Stomach (tissue), 4 donors: ENCODE data around the gene GRIA3.

Source experiments
- POLR2A ChIP-seq, 4 donors: fragments of 450-650 bp; IDR thresholded peaks; one replicate each; pipeline ENCODE4 v1.6.1; 2016; ENCODE audit warnings: antibody characterized with exemption in 4 of 4, control low read depth in 2 of 4, mild to moderate bottlenecking in 1 of 4, moderate library complexity in 1 of 4
- POLR2AphosphoS5 ChIP-seq, 3 donors: sonication (generic); formaldehyde crosslinking; IDR thresholded peaks; one replicate each; pipeline ENCODE4 v1.6.1; 2016; ENCODE audit warnings: antibody characterized with exemption in 3 of 3
- TF ChIP-seq, protein P1 (sequence below), 7 experiments: fragments of 450-650 bp in 4 of 7; fragments of 200-600 bp in 3 of 7; sonication (generic) in 3 of 7; IDR thresholded peaks; one replicate each; pipeline ENCODE4 v1.5.1; 2016 to 2019; ENCODE audit warnings: antibody characterized with exemption in 7 of 7, control low read depth in 2 of 7, mild to moderate bottlenecking in 1 of 7

DNA sequence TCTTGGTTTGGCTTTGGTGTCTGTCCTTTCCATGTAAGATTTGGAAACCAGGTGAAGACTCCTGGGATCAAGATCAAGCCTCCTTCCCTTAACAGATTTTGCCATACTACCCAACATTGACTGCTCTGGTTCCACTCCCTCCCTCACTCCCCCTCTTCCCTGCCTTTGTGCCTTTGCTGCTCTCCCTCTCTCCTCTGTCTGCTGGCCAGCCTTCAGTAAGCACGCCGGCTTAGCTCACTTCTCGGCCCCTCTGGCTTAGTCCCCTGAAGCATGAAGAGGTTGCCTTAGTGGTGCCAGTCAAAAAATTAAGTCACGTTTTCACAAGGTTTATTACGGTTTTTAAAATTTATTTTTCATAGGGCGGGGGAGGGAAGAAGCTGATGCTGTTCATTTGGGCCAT is 6.0 kb downstream of the GRIA3 start:
- TF ChIP-seq, protein P1, sequence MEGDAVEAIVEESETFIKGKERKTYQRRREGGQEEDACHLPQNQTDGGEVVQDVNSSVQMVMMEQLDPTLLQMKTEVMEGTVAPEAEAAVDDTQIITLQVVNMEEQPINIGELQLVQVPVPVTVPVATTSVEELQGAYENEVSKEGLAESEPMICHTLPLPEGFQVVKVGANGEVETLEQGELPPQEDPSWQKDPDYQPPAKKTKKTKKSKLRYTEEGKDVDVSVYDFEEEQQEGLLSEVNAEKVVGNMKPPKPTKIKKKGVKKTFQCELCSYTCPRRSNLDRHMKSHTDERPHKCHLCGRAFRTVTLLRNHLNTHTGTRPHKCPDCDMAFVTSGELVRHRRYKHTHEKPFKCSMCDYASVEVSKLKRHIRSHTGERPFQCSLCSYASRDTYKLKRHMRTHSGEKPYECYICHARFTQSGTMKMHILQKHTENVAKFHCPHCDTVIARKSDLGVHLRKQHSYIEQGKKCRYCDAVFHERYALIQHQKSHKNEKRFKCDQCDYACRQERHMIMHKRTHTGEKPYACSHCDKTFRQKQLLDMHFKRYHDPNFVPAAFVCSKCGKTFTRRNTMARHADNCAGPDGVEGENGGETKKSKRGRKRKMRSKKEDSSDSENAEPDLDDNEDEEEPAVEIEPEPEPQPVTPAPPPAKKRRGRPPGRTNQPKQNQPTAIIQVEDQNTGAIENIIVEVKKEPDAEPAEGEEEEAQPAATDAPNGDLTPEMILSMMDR (IDR thresholded peaks at IDR 0.05): no peak
- TF ChIP-seq POLR2AphosphoS5 (IDR thresholded peaks at IDR 0.05): no peak
- TF ChIP-seq POLR2A (IDR thresholded peaks at IDR 0.05): no peak
